GM19397 (cell line): ENCODE measurements around the gene SPSB1.

Experiments used
- ATAC-seq: cut with Tn5 transposase; IDR thresholded peaks from one replicate; pipeline ENCODE4 v1.9.1; 2021; ENCODE audit warnings: mild to moderate bottlenecking, moderate library complexity; ENCODE audit not compliant: unreplicated experiment

SPSB1 gene

GRCh38 chr1:9292361-9293240 lies at the start of gene SPSB1:
Gene SPSB1, plus strand, starts transcription at chr1:9292894. Its CDS starts 62,998 bp downstream, at chr1:9355892.
- ATAC-seq = no peak

- ATAC-seq = no peak
These were observed 49.5 kb upstream of the SPSB1 start for GRCh38 chr1:9243066-9243739.

GRCh38 chr1:9244501-9245229 lies 48.0 kb upstream of the SPSB1 start:
- ATAC-seq = no peak

- no peak for ATAC-seq
These were observed 47.5 kb upstream of the SPSB1 start for GRCh38 chr1:9245230-9245619.

GRCh38 chr1:9245661-9246060 lies 47.0 kb upstream of the SPSB1 start:
- ATAC-seq = no peak

GRCh38 chr1:9246215-9246614 lies 46.5 kb upstream of the SPSB1 start:
- no peak for ATAC-seq

- ATAC-seq = no peak
These were observed 45.6 kb upstream of the SPSB1 start for GRCh38 chr1:9246841-9247785.

GRCh38 chr1:9247894-9248293 lies 44.8 kb upstream of the SPSB1 start:
- no peak for ATAC-seq

GRCh38 chr1:9248341-9249262 lies 44.1 kb upstream of the SPSB1 start:
- no peak for ATAC-seq

GRCh38 chr1:9249263-9249533 lies 43.5 kb upstream of the SPSB1 start:
- ATAC-seq = no peak

- no peak for ATAC-seq
These were observed 42.9 kb upstream of the SPSB1 start for GRCh38 chr1:9249534-9250410.

GRCh38 chr1:9250411-9251381 lies 42.0 kb upstream of the SPSB1 start:
- no peak for ATAC-seq

GRCh38 chr1:9251501-9251900 lies 41.2 kb upstream of the SPSB1 start:
- ATAC-seq = no peak

- ATAC-seq = no peak
These were observed 39.7 kb upstream of the SPSB1 start for GRCh38 chr1:9253004-9253403.

- no peak for ATAC-seq
These were observed 39.1 kb upstream of the SPSB1 start for GRCh38 chr1:9253453-9254105.

GRCh38 chr1:9256332-9256731 lies 36.4 kb upstream of the SPSB1 start:
- no peak for ATAC-seq

GRCh38 chr1:9257851-9258250 lies 34.8 kb upstream of the SPSB1 start:
- ATAC-seq = no peak
